GM23338 (cell line): ENCODE measurements around the gene FGD4. TPM values are rescaled to one million over a fixed set of nuclear protein-coding genes. Genes with fewer than 3 reads are reported as not detected.
A peak's percentile ranks its signal among the peaks of the same experiment; 100 is the strongest.

Experiments
- ATAC-seq: fragments of 200-7000 bp; cut with Tn5 transposase; 3 replicates; pipeline ENCODE4 v1.9.1; 2020
- DNase-seq: peaks from one replicate; pipeline ENCODE4 v3.0.0-alpha.2; 2015; ENCODE audit warnings: low spot score
- H2AFZ ChIP-seq: fragments of 200-600 bp; sonication (generic); 2 replicates; pipeline ENCODE4 v1.8.0; 2016; ENCODE audit warnings: antibody characterized with exemption, mild to moderate bottlenecking, moderate library complexity
- H3F3A ChIP-seq: fragments of 200-600 bp; sonication (generic); replicated peaks from 2 replicates; pipeline ENCODE4 v1.8.0; 2017; ENCODE audit warnings: antibody characterized with exemption, mixed run types, low read depth
- H3K27ac ChIP-seq: fragments of 200-600 bp; sonication (generic); 2 replicates; pipeline ENCODE4 v1.6.1; 2016; ENCODE audit warnings: low read depth
- H3K27me3 ChIP-seq: fragments of 200-600 bp; sonication (generic); 2 replicates; pipeline ENCODE4 v1.8.0; 2016; ENCODE audit warnings: mild to moderate bottlenecking, mixed run types, moderate library complexity; ENCODE audit not compliant: insufficient read depth
- H3K36me3 ChIP-seq: fragments of 200-600 bp; sonication (generic); 2 replicates; pipeline ENCODE4 v1.8.0; 2016; ENCODE audit warnings: mild to moderate bottlenecking; ENCODE audit not compliant: insufficient read depth
- H3K4me1 ChIP-seq: fragments of 200-600 bp; sonication (generic); 2 replicates; pipeline ENCODE4 v1.8.0; 2016; ENCODE audit warnings: mild to moderate bottlenecking, moderate library complexity; ENCODE audit not compliant: insufficient read depth
- H3K4me2 ChIP-seq: fragments of 200-600 bp; sonication (generic); 2 replicates; pipeline ENCODE4 v1.7.1; 2017; ENCODE audit warnings: mixed run types
- H3K4me3 ChIP-seq: fragments of 200-600 bp; sonication (generic); 2 replicates; pipeline ENCODE4 v1.6.1; 2016; ENCODE audit warnings: mixed run types
- H3K79me2 ChIP-seq: fragments of 200-600 bp; sonication (generic); replicated peaks from 2 replicates; pipeline ENCODE4 v1.8.0; 2017; ENCODE audit warnings: mild to moderate bottlenecking; ENCODE audit not compliant: insufficient read depth
- H3K9me2 ChIP-seq: fragments of 200-600 bp; sonication (generic); 2 replicates; pipeline ENCODE4 v1.8.0; 2017; ENCODE audit not compliant: insufficient read depth
- H4K20me1 ChIP-seq: fragments of 200-600 bp; sonication (generic); replicated peaks from 2 replicates; pipeline ENCODE4 v1.8.0; 2017; ENCODE audit warnings: mild to moderate bottlenecking; ENCODE audit not compliant: insufficient read depth
- H3K27ac Mint-ChIP-seq: 2 replicates; pipeline ENCODE4 v1.8.0; 2020; ENCODE audit warnings: inconsistent platforms, mild to moderate bottlenecking, moderate library complexity, mixed read lengths
- H3K27me3 Mint-ChIP-seq: 3 replicates; pipeline ENCODE4 v1.8.0; 2022; ENCODE audit warnings: low read depth, mild to moderate bottlenecking, moderate library complexity, mixed read lengths, inconsistent platforms; ENCODE audit not compliant: insufficient read depth, poor library complexity
- H3K36me3 Mint-ChIP-seq: 3 replicates; pipeline ENCODE4 v1.8.0; 2021; ENCODE audit warnings: low read depth, mild to moderate bottlenecking, inconsistent platforms, moderate library complexity, mixed read lengths
- H3K4me1 Mint-ChIP-seq: 3 replicates; pipeline ENCODE4 v1.8.0; 2020; ENCODE audit warnings: mild to moderate bottlenecking, inconsistent platforms, mixed read lengths
- H3K4me3 Mint-ChIP-seq: 3 replicates; pipeline ENCODE4 v1.8.0; 2021; ENCODE audit warnings: moderate library complexity, mild to moderate bottlenecking, inconsistent platforms, mixed read lengths
- H3K9me3 Mint-ChIP-seq: 3 replicates; pipeline ENCODE4 v1.8.0; 2020; ENCODE audit warnings: moderate library complexity, mild to moderate bottlenecking, inconsistent platforms, mixed read lengths
- ETS1 ChIP-seq: IDR thresholded peaks from 2 replicates; pipeline ENCODE4 v1.6.1; 2016; ENCODE audit warnings: antibody characterized with exemption
- POLR2AphosphoS5 ChIP-seq: IDR thresholded peaks from 2 replicates; pipeline ENCODE4 v1.6.1; 2016; ENCODE audit warnings: antibody characterized with exemption, low read depth
- ZNF462 ChIP-seq: fragments of 250-450 bp; sonication (Bioruptor Pico); IDR thresholded peaks from 2 replicates; pipeline ENCODE4 v1.5.0; 2020; ENCODE audit warnings: mild to moderate bottlenecking, moderate library complexity
- polyA plus RNA-seq: library from polyadenylated mRNA; unstranded; fragments of >200 nt; fragmentation: Nextera tagmentation; extraction: Ambion mirVana; gene quantifications from 2 replicates; pipeline ENCODE4 v1.2.1, GENCODE V29; 2016
- total RNA-seq: library from RNA; depleted of rRNA; stranded (reverse); fragments of >200 nt; shearing (Covaris generic); gene quantifications from 2 replicates; pipeline ENCODE4 v1.2.3, GENCODE V29; 2014

The FGD4 gene
- total and polyA plus RNA-seq, 2 experiments from 2014 or later: 24.3 to 54.3 TPM

- no peak for TF ChIP-seq ZNF462
Measured at GRCh38 chr12:32502693-32503502, 103.5 kb downstream of the FGD4 start (continued).

- no peak for TF ChIP-seq POLR2AphosphoS5
- no peak for TF ChIP-seq ETS1
- H3K79me2 ChIP-seq: peaks cover 94% of the 10 kb centered on the region
Measured at GRCh38 chr12:32503730-32504129, 104.4 kb downstream of the FGD4 start.

More at GRCh38 chr12:32503730-32504129, 104.4 kb downstream of the FGD4 start:
- H3K36me3 Mint-ChIP-seq: no peaks in the 10 kb centered on the region
- peaks cover 67% of the 10 kb centered on the region for H3K4me1 Mint-ChIP-seq
- H3K4me3 Mint-ChIP-seq: no peak overlapping the region
- peaks cover 3% of the 10 kb centered on the region for H3K27me3 Mint-ChIP-seq
- H3K36me3 ChIP-seq: no peaks in the 10 kb centered on the region
- peak overlapping the region; percentile 53 for H3K4me2 ChIP-seq
- no peak overlapping the region for H2AFZ ChIP-seq
- no peak for DNase-seq
- H3K27me3 ChIP-seq: no peaks in the 10 kb centered on the region
- H3K9me2 ChIP-seq: no peaks in the 10 kb centered on the region
- peaks cover 29% of the 10 kb centered on the region; the same call in 1 of the 2 replicates for H4K20me1 ChIP-seq
- no peak for ATAC-seq
- no peaks in the 10 kb centered on the region for H3K9me3 Mint-ChIP-seq
- 0 out of 2 replicates have a peak overlapping the region, but pooled peaks have one; percentile 37 for H3K4me3 ChIP-seq
- no peak overlapping the region for H3K27ac ChIP-seq
- peaks cover 61% of the 10 kb centered on the region for H3K4me1 ChIP-seq
- no peak overlapping the region for H3K27ac Mint-ChIP-seq
- H3F3A ChIP-seq: 0 out of 2 replicates have a peak, but pooled peaks cover 4% of the 10 kb centered on the region
